NCI-H1092 (cell line): ENCODE data around the gene ARL6.
"Not testable (repeated sequence)": the region's sequence is repeated elsewhere in the genome, so short reads cannot be mapped to it uniquely, and the experiment has no call there.

Experiments
- DNase-seq: peaks from one replicate; lab custom pipeline; 2025; lab: John Stamatoyannopoulos, UW

The ARL6 gene

GRCh38 chr3:97821774-97822358 is 57.3 kb downstream of the ARL6 start, which contains the start of gene CRYBG3:
CRYBG3 (plus strand) TSS chr3:97822011; CDS start chr3:97822207, 196 bp downstream.
- DNase-seq: peak; percentile 56

- no peak for DNase-seq
Observed at GRCh38 chr3:97822359-97822775, 57.8 kb downstream of the ARL6 start.

- no peak for DNase-seq
Observed at GRCh38 chr3:97823046-97824004, 58.8 kb downstream of the ARL6 start.

GRCh38 chr3:97825101-97825500 is 60.5 kb downstream of the ARL6 start:
- DNase-seq: no peak

- no peak for DNase-seq
Observed at GRCh38 chr3:97827741-97828471, 63.3 kb downstream of the ARL6 start.

- no peak for DNase-seq
Observed at GRCh38 chr3:97829198-97829597, 64.6 kb downstream of the ARL6 start.

- no peak for DNase-seq
Observed at GRCh38 chr3:97830638-97831037, 66.1 kb downstream of the ARL6 start.

GRCh38 chr3:97831140-97831539 is 66.6 kb downstream of the ARL6 start:
- no peak for DNase-seq

- DNase-seq: not testable (repeated sequence)
Observed at GRCh38 chr3:97833184-97833583, 68.6 kb downstream of the ARL6 start.

- no peak for DNase-seq
Observed at GRCh38 chr3:97835761-97836160, 71.2 kb downstream of the ARL6 start.

GRCh38 chr3:97838393-97838792 is 73.8 kb downstream of the ARL6 start:
- DNase-seq: no peak

- DNase-seq: no peak
Observed at GRCh38 chr3:97839944-97840343, 75.4 kb downstream of the ARL6 start.

- no peak for DNase-seq
Observed at GRCh38 chr3:97841304-97841703, 76.7 kb downstream of the ARL6 start.

- no peak for DNase-seq
Observed at GRCh38 chr3:97841956-97842355, 77.4 kb downstream of the ARL6 start.

GRCh38 chr3:97848779-97849178 is 84.2 kb downstream of the ARL6 start:
- DNase-seq: no peak
